ENCODE measurements around the gene BTRC.

BTRC gene

GRCh38 chr10:101444058-101444898 is 90.3 kb downstream of the BTRC start:
- DNase-seq (ENCODE audit: low read depth), result no peak

- no peak for DNase-seq (ENCODE audit: low read depth)
These were observed 92.1 kb downstream of the BTRC start for GRCh38 chr10:101446071-101446470.

- DNase-seq (ENCODE audit: low read depth), result no peak
These were observed 93.0 kb downstream of the BTRC start for GRCh38 chr10:101446947-101447346.

GRCh38 chr10:101447477-101447876 is 93.5 kb downstream of the BTRC start:
- DNase-seq (ENCODE audit: low read depth), result no peak

- DNase-seq (ENCODE audit: low read depth), result no peak
These were observed 96.5 kb downstream of the BTRC start for GRCh38 chr10:101450277-101451080.

GRCh38 chr10:101451261-101451660 is 97.3 kb downstream of the BTRC start:
- no peak for DNase-seq (ENCODE audit: low read depth)

- DNase-seq (ENCODE audit: low read depth), result no peak
These were observed 97.7 kb downstream of the BTRC start for GRCh38 chr10:101451667-101452069.

GRCh38 chr10:101452176-101452575 is 98.2 kb downstream of the BTRC start:
- no peak for DNase-seq (ENCODE audit: low read depth)

- no peak for DNase-seq (ENCODE audit: low read depth)
These were observed 98.6 kb downstream of the BTRC start for GRCh38 chr10:101452593-101452992.

GRCh38 chr10:101453318-101453717 is 99.4 kb downstream of the BTRC start:
- no peak for DNase-seq (ENCODE audit: low read depth)

GRCh38 chr10:101453791-101454718 is 100.1 kb downstream of the BTRC start:
- DNase-seq (ENCODE audit: low read depth), result no peak

GRCh38 chr10:101458869-101459268 is 104.9 kb downstream of the BTRC start:
- DNase-seq (ENCODE audit: low read depth), result no peak

- no peak for DNase-seq (ENCODE audit: low read depth)
These were observed 110.1 kb downstream of the BTRC start for GRCh38 chr10:101464082-101464481.

GRCh38 chr10:101464599-101464998 is 110.6 kb downstream of the BTRC start:
- DNase-seq (ENCODE audit: low read depth), result no peak

- DNase-seq (ENCODE audit: low read depth), result no peak
These were observed 112.3 kb downstream of the BTRC start for GRCh38 chr10:101466016-101466912.

GRCh38 chr10:101467286-101467770 is 113.4 kb downstream of the BTRC start:
- peak; percentile 6 for DNase-seq (ENCODE audit: low read depth)

- no peak for DNase-seq (ENCODE audit: low read depth)
These were observed 114.2 kb downstream of the BTRC start for GRCh38 chr10:101468159-101468558.

GRCh38 chr10:101476383-101476782 is 122.4 kb downstream of the BTRC start:
- no peak for DNase-seq (ENCODE audit: low read depth)

GRCh38 chr10:101478956-101479355 is 125.0 kb downstream of the BTRC start:
- DNase-seq (ENCODE audit: low read depth), result no peak

- DNase-seq (ENCODE audit: low read depth), result no peak
These were observed 127.3 kb downstream of the BTRC start for GRCh38 chr10:101481256-101481655.

- no peak for DNase-seq (ENCODE audit: low read depth)
These were observed 128.6 kb downstream of the BTRC start for GRCh38 chr10:101482568-101482967.
